AG10803 (cell line): ENCODE data around the gene TCOF1.
"Not testable (repeated sequence)": the region's sequence is repeated elsewhere in the genome, so short reads cannot be mapped to it uniquely, and the experiment has no call there.

Source experiments
- DNase-seq: peaks from one replicate; pipeline ENCODE4 v3.0.0; 2010; ENCODE audit warnings: low read depth
- H3K4me3 ChIP-seq: 2 replicates; pipeline ENCODE4 v1.5.1; 2011; ENCODE audit warnings: mild to moderate bottlenecking, low read length, control low read depth
- CTCF ChIP-seq: conservative IDR thresholded peaks from 2 replicates; pipeline ENCODE4 v1.5.1; 2011; ENCODE audit warnings: mild to moderate bottlenecking, low read length, control low read depth, inconsistent platforms

The TCOF1 gene

GRCh38 chr5:150422758-150423157 lies 65.3 kb downstream of the TCOF1 start:
- DNase-seq: no peak
- TF ChIP-seq CTCF: no peak
- no peak overlapping the region for H3K4me3 ChIP-seq

DNA sequence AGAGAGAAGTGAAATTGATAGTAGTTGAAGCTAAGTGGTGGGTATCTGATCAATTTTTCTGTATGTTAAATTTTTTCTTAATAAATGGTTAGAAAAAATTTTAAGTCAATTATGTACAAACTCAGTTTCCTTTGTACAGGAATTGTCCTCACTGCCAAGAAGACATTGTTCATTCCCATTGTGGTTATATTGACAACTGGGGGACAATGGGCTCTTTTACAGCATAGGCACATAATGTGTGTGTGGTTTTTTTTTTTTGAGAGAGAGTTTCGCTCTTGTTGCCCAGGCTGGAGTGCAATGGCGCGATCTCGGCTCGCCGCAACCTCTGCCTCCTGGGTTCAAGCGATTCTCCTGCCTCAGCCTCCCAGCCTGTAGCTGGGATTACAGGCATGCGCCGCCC lies 68.7 kb downstream of the TCOF1 start:
- H3K4me3 ChIP-seq, DNase-seq: not testable (repeated sequence)

- TF ChIP-seq CTCF: no peak
- no peak overlapping the region for H3K4me3 ChIP-seq
- DNase-seq: no peak
These were observed 70.8 kb downstream of the TCOF1 start for GRCh38 chr5:150428106-150428876.

DNA sequence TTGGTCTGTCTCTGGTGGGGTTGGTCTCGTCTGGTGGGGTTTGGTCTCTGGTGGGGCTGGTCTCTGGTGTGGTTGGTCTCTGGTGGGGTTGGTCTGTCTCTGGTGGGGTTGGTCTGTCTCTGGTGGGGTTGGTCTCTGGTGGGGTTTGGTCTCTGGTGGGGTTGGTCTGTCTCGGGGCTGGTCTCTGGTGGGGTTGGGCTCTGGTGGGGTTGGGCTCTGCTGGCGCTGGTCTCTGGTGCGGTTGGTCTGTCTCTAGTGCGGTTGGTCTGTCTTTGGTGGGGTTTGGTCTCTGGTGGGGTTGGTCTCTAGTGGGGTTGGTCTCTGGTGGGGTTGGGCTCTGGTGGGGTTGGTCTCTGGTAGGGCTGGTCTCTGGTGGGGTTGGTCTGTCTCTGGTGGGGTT lies 71.5 kb downstream of the TCOF1 start:
- no peak for DNase-seq
- H3K4me3 ChIP-seq: no peak overlapping the region
- no peak for TF ChIP-seq CTCF

GRCh38 chr5:150429410-150429873 lies 71.9 kb downstream of the TCOF1 start:
- no peak overlapping the region for H3K4me3 ChIP-seq
- DNase-seq: no peak
- no peak for TF ChIP-seq CTCF

- TF ChIP-seq CTCF: no peak
- no peak overlapping the region for H3K4me3 ChIP-seq
- DNase-seq: no peak
These were observed 73.6 kb downstream of the TCOF1 start for GRCh38 chr5:150431048-150431447.

DNA sequence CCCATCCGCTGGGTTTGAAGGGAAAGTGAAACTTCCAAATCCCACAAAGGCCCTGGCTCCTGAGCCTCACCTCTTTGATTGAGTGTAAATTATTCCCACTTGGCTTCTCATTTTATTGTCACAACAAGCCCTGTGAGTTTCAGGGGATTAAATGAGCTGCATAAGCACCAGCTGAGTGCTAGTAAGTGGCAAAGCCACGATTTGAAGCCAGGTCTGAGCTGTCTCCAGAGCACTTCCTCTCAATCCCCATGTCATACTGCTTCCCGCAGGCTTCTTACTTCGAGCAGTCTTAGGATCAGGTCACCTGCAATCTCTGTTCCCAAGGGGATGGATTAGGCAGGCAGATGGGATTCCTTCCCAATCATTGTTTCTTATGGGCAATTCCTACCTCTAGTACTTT lies 74.1 kb downstream of the TCOF1 start:
- no peak for DNase-seq
- TF ChIP-seq CTCF: no peak
- H3K4me3 ChIP-seq: no peak overlapping the region
